Measurements from ENCODE around the gene CDH4. TPM values are rescaled to one million over a fixed set of nuclear protein-coding genes. Genes with fewer than 3 reads are reported as not detected.

The CDH4 gene
- total RNA-seq, 6 donors from 2014 or later = 0.20 to 1.0 (median 0.40) TPM; not detected in 1

DNA sequence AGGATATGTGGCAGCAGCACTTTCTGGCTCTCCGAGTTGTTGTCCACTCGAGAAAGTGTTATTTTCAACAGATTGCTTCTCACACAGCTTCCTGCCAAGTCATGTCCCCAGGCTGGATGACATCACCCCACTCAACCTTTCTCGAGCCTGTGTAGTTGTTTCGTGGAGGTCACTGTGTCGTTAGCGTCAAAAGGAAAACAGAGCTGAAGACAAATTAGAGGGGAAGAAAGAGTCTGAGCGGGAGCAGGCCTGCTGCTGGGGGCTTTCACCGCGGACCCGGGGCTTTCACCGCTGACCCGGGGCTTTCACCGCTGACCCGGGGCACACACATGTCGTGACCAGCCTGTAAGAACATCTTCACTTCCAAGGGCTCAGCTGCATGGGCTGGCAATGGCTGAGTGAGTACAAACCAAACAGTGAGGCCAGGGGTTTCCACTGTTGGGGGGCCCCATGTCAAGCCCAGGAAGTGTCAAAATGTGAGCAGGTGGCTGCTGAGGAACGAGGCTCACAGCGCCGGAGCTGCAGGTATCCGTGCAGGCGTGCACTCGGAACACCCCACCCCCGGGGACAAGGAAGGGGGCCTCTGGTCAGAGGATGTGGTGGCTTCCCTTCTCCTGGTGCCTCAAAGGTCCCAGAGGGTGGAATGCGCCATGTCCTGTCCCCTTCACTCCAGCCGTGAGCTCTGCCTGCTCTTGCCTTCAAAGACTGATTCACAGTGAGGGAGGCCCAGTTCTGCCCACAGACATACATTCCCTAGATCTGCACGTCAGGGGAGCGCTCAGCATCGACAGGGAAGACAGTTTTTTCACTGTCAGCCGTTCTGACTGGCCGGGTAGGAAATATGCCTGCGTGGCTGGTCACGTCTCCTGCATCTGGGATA lies 447.7 kb downstream of the CDH4 start:
- no peaks in the 10 kb centered on the region for H3K27me3 ChIP-seq
- H3K4me1 ChIP-seq = no peaks in the 10 kb centered on the region
- ATAC-seq (ENCODE audit: low FRiP score in 2 of 2) (no peak), DNase-seq (no peak)
- 61 to 65% methylated on average over 25 to 31 of the region's 31 CpGs for WGBS, 2 donors
- no peaks in the 10 kb centered on the region for H3K9me3 ChIP-seq
- H3K4me3 ChIP-seq = no peak overlapping the region
- TF ChIP-seq, protein P1, sequence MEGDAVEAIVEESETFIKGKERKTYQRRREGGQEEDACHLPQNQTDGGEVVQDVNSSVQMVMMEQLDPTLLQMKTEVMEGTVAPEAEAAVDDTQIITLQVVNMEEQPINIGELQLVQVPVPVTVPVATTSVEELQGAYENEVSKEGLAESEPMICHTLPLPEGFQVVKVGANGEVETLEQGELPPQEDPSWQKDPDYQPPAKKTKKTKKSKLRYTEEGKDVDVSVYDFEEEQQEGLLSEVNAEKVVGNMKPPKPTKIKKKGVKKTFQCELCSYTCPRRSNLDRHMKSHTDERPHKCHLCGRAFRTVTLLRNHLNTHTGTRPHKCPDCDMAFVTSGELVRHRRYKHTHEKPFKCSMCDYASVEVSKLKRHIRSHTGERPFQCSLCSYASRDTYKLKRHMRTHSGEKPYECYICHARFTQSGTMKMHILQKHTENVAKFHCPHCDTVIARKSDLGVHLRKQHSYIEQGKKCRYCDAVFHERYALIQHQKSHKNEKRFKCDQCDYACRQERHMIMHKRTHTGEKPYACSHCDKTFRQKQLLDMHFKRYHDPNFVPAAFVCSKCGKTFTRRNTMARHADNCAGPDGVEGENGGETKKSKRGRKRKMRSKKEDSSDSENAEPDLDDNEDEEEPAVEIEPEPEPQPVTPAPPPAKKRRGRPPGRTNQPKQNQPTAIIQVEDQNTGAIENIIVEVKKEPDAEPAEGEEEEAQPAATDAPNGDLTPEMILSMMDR (IDR thresholded peaks at IDR 0.05) = no peak
- TF ChIP-seq POLR2A (IDR thresholded peaks at IDR 0.05) (no peak), POLR2AphosphoS5 (IDR thresholded peaks at IDR 0.05) (no peak), EP300 (IDR thresholded peaks at IDR 0.05) (no peak)
- no peak overlapping the region for H3K27ac ChIP-seq
- H3K36me3 ChIP-seq = no peaks in the 10 kb centered on the region

DNA sequence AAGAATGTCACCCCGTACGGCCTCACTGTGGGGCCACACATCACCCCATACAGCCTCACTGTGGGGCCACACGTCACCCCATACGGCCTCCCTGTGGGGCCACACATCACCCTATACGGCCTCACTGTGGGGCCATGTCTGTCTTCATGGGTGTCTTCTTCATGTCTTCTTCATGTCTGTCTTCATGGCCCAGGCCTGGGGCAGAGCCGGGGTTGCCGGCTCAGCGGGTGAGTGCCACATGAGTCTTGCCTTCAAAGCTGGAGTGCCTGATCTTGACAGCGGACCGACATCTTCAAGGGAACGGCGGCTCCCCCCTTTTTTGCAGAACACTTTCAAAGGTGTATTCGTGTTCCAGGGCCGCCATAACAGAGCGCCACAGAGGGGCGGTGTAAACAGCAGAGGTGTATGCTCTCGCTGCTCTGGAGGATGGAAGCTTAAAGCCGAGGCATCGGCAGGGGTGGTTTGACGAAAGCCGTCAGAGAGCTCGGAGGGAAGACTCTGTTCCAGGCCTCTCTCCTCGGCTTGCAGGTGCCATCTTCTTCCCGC lies 448.6 kb downstream of the CDH4 start:
- ATAC-seq (ENCODE audit: low FRiP score in 2 of 2) (no peak), DNase-seq (no peak)
- Histone ChIP-seq H3K27me3 (no peaks in the 10 kb centered on the region), H3K9me3 (no peaks in the 10 kb centered on the region), H3K27ac (no peak overlapping the region), H3K4me3 (no peak overlapping the region), H3K36me3 (no peaks in the 10 kb centered on the region), H3K4me1 (no peaks in the 10 kb centered on the region)
- 96% methylated on average over 19 to 24 of the region's 24 CpGs for WGBS, 2 donors
- no peak for TF ChIP-seq EP300 (IDR thresholded peaks at IDR 0.05)
- TF ChIP-seq, protein P1 (IDR thresholded peaks at IDR 0.05) = no peak
- no peak for TF ChIP-seq POLR2A (IDR thresholded peaks at IDR 0.05)
- TF ChIP-seq POLR2AphosphoS5 (IDR thresholded peaks at IDR 0.05) = no peak

DNA sequence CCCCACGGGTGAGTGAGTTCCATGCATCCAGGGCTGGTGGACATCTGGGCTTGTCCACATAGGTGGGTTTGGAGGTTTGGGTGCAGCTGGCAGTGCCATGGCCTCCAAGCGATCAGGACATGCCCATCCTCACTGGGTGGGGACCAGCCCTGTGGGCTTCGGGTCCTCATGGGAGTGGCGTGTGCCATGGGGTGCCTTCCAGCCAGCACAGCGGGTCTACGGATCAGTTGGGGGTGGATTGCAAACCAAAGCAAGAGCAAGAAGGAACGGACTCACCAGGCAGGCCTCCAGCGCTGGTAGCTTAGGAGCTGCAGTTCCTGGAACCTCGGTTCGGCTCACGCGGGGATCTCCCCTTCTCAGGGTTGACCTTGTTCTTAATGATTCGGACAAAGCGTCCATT lies 449.3 kb downstream of the CDH4 start:
- Histone ChIP-seq H3K9me3 (no peaks in the 10 kb centered on the region), H3K4me1 (no peaks in the 10 kb centered on the region), H3K27me3 (no peaks in the 10 kb centered on the region), H3K27ac (no peak overlapping the region), H3K4me3 (no peak overlapping the region), H3K36me3 (no peaks in the 10 kb centered on the region)
- TF ChIP-seq POLR2A (IDR thresholded peaks at IDR 0.05) (no peak), POLR2AphosphoS5 (IDR thresholded peaks at IDR 0.05) (no peak)
- WGBS, 2 donors = 92% methylated on average over 14 of the region's 14 CpGs
- ATAC-seq (ENCODE audit: low FRiP score in 2 of 2) (no peak), DNase-seq (no peak)

DNA sequence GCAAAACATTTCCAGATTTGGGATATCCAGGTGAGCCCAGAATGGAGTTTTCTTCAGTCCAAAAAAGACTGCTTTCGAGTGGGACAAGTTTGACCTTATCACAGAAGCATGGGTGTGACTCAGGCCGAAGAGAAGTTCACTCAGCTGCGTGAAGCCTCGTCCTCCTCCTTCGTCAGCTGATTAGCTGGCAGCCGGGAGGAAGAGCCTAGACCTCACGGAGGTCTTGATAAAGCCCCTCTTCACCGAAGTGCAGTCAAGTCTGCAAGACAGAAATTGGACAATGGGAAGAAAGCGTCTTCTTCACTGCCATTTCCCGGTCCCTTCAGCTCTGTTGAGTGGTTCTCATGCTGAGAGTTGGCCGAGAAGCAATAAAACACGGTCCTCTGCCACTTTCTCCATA lies 449.7 kb downstream of the CDH4 start:
- TF ChIP-seq POLR2AphosphoS5 (IDR thresholded peaks at IDR 0.05) = no peak
- TF ChIP-seq EP300 (IDR thresholded peaks at IDR 0.05) = no peak
- TF ChIP-seq, protein P1 (IDR thresholded peaks at IDR 0.05) = no peak
- TF ChIP-seq POLR2A (IDR thresholded peaks at IDR 0.05) = no peak
- WGBS, 2 donors = 83 to 87% methylated on average over 12 of the region's 12 CpGs
- no peaks in the 10 kb centered on the region for H3K27me3 ChIP-seq
- H3K36me3 ChIP-seq = no peaks in the 10 kb centered on the region
- no peaks in the 10 kb centered on the region for H3K4me1 ChIP-seq
- DNase-seq = no peak
- no peaks in the 10 kb centered on the region for H3K9me3 ChIP-seq
- no peak for ATAC-seq (ENCODE audit: low FRiP score in 2 of 2)
- no peak overlapping the region for H3K27ac ChIP-seq
- H3K4me3 ChIP-seq = no peak overlapping the region

DNA sequence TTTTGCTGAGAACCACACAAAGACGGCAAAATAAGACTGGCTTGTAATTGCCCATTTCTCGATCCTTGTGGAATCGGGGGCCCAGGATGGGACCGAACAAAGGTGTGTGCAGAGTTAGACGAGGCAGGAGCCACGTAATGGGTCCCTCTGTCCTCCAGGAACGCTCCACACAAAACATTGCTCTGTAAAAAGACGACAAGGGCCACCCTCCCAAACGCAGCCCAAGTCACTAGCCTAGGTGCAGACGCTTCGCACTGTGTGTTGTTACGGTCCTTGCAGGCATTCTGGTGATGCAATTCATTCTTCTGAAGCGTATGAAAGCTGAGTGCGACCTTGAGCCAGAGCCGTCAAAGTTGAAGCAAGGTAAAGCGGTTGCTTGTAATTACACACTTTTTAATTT lies 450.2 kb downstream of the CDH4 start:
- no peak for DNase-seq
- no peaks in the 10 kb centered on the region for H3K27me3 ChIP-seq
- no peak overlapping the region for H3K27ac ChIP-seq
- TF ChIP-seq POLR2A (IDR thresholded peaks at IDR 0.05) (no peak), POLR2AphosphoS5 (IDR thresholded peaks at IDR 0.05) (no peak), EP300 (IDR thresholded peaks at IDR 0.05) (no peak)
- TF ChIP-seq, protein P1 (IDR thresholded peaks at IDR 0.05) = no peak
- ATAC-seq (ENCODE audit: low FRiP score in 2 of 2) = no peak
- no peak overlapping the region for H3K4me3 ChIP-seq
- H3K9me3 ChIP-seq = no peaks in the 10 kb centered on the region
- no peaks in the 10 kb centered on the region for H3K36me3 ChIP-seq
- 85 to 90% methylated on average over 16 of the region's 16 CpGs for WGBS, 2 donors
- H3K4me1 ChIP-seq = no peaks in the 10 kb centered on the region

Data from upper lobe of left lung (tissue), 6 donors.